H7 (cell line): Measurements from ENCODE around the gene CTDSPL. TPM values are rescaled to one million over a fixed set of nuclear protein-coding genes. Genes with fewer than 3 reads are reported as not detected.

ENCODE experiments used
- DNase-seq: peaks from one replicate; pipeline ENCODE4 v3.0.0; 2012
- H3K27me3 ChIP-seq: 2 replicates; pipeline ENCODE4 v1.6.0; 2011; ENCODE audit warnings: mild to moderate bottlenecking, low read length; ENCODE audit not compliant: control insufficient read depth, insufficient read depth
- H3K36me3 ChIP-seq: replicated peaks from 2 replicates; pipeline ENCODE4 v1.5.1; 2011; ENCODE audit warnings: low read length; ENCODE audit not compliant: control insufficient read depth, insufficient read depth
- H3K4me3 ChIP-seq: 2 replicates; pipeline ENCODE4 v1.5.1; 2011; ENCODE audit warnings: low read depth, mild to moderate bottlenecking, control low read depth, low read length, moderate library complexity; ENCODE audit not compliant: insufficient read depth
- total RNA-seq: library from RNA; depleted of rRNA; stranded (reverse); fragments of >200 nt; shearing (Covaris generic); gene quantifications from 2 replicates; pipeline ENCODE4 v1.2.3, GENCODE V29; 2014

Gene CTDSPL
- total RNA-seq, 1 experiment from 2014 or later: 20.3 TPM

DNA sequence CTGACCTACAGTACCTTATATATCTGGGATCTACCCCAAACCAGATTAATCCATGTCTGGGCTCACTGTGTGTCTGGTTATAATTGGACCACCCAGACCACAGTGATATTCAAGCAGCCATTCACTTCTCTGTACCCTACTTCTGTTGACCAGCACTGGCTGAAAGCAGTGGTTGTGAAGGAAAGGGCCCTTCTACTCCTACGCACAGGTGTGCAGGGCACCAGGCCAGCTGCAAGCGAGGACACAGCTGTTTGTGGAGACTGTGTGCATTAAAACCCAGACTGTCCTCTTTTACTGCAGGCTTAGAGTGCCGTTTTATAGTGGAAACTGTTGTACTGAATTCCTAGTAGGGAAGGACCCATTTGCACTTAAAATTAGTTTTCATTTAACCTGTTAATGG is 29.5 kb downstream of the CTDSPL start:
- no peak overlapping the region for H3K4me3 ChIP-seq
- no peak for DNase-seq
- no peaks in the 10 kb centered on the region for H3K36me3 ChIP-seq
- H3K27me3 ChIP-seq: no peaks in the 10 kb centered on the region

DNA sequence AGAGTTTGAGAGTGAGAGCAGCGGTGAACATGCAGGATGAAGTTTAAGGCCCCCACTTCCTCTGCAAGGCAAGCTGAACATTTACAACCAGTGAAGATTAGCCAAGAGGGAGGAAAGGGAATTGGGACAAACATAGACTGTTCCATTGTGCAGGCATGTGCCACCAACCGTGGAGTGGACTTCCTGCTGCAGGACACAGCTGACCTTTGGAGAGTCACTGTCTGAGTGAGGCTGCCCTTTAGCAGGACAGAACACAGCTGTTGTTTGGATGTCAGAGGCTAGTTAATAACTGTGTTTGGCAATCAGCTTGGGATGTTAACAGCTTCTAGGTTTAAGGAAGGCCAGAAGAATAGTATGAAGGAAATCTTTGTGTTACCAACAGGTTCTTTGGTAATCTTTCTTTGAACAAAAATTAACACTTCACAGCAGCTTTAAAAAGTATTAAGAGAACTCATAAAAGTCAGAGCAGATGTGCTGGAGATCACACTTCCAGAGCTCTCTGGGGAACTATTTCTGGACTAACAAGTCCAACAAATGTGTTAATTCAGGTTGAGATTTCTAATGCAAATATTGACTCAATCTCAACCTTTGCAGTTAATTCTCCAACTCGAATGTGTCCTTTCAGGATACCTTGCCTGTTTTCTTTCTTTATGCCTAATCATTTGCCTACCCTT is 31.4 kb downstream of the CTDSPL start:
- H3K36me3 ChIP-seq: no peaks in the 10 kb centered on the region

DNA sequence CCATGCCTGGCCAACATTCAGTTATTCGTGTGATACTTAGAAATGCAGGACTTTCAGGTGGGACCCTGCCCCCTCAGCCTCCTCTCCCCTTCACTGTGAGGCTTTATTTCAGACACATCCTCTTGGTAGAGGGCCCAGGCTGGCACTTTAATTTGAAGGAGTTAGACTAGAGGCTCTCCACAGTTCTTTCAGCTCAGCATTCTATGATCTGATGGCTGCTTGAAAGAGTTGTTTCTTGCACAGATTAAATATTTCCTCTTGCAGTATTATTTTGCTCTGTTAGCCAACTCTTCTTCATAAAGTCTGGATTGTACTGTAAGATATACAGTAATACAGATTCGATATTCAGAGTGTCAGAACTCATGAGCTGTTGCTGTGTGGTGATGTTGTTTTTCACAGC is 35.1 kb downstream of the CTDSPL start:
- Histone ChIP-seq H3K27me3 (no peaks in the 10 kb centered on the region), H3K36me3 (no peaks in the 10 kb centered on the region), H3K4me3 (no peak overlapping the region)
- no peak for DNase-seq

More for the DNA sequence above, 31.4 kb downstream of the CTDSPL start:
- H3K4me3 ChIP-seq: no peak overlapping the region
- no peaks in the 10 kb centered on the region for H3K27me3 ChIP-seq
- DNase-seq: no peak

DNA sequence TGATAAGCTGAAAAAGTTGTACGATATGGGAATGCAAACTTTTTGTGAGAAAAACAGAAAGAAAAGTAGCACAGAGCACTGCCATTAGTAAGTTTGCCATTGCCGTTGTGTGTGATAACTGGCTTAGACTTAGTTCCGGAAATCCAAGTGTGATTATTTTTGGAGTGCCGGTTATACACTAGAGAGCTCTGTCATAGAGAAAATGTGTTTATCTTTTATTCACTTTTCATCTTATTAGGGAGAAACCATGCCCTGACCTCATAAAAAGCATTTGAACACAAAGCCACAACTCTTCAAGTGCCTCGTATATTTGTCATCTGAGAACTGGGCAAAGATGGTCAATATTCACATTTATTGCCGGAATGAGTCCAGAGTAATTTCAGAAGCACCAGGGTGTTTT is 36.1 kb downstream of the CTDSPL start:
- no peak for DNase-seq
- Histone ChIP-seq H3K27me3 (no peaks in the 10 kb centered on the region), H3K4me3 (no peak overlapping the region), H3K36me3 (no peaks in the 10 kb centered on the region)

DNA sequence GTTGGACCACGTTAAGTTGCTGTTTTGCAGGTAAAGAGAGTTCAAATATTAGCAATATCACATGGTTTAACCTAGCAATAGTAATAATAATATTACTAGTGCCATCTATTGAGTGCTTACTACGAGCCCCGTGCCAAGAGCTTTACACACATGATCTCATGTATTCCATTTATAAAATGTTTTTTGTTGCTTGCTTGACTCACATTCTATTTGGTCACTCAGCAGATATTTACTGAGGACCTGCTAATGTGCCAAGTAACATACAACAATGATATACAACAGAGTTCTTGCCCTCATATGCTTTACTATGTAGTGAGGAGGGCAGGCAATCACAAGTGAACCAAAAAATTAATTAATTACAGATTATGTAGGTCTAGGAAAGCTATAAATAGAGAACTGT is 36.7 kb downstream of the CTDSPL start:
- H3K27me3 ChIP-seq: no peaks in the 10 kb centered on the region
- no peak for DNase-seq
- no peak overlapping the region for H3K4me3 ChIP-seq
- H3K36me3 ChIP-seq: no peaks in the 10 kb centered on the region

DNA sequence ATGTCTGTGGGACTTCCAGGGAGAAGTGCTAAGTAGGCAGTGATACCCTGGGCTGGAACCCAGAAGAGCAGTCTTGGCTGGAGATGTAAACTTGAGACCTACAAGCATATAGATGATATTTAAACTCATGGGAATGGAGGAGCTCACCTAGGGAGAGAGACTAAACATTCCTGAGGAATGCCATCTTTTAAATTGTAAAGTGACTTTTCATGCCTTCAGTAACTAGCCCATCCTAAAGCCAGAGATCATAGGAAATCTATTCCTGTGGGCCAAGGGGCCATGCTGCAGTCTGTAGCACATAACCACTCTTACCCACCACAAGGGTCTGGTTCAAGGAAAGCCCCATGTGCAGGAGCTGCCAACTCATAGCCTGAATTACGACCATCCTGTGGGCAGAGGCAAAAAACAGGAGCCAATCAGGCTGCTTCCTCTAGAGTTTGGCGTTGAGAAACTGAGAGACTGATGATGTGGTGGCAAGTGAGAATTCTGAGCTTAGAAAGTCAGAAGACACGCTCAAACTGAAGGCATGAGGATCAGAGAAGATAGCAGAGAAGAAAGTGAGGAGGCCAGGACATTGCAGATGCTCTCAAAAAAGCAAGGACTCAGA is 37.5 kb downstream of the CTDSPL start:
- Histone ChIP-seq H3K4me3 (no peak overlapping the region), H3K36me3 (no peaks in the 10 kb centered on the region), H3K27me3 (no peaks in the 10 kb centered on the region)
- DNase-seq: no peak

DNA sequence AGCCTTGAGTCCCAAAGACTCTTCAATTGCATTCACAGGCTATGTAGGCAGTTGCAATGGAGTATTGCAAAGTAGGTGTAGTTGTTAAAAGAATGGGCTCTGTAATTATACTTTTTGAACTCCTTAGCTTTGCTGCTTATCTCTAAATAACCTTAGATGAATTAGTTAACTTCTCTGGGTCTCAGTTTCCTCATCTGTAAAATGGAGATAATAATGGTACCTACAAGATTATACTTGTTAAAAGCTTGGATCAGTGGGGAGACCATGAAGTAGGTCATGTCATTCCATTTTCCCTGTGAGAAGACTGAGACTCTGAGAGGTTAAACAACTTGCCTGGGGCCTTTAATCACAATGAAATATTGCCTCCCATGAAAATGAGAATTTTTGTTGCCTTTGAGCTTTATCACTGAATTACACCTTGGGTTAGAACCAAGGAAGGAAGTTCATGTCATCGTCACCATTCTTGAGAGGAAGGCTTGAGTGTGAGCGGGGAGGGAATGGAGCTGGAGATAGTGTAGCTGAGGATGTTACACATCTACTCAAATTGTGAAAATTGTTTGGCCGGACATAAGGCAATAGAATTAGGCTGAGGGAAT is 38.1 kb downstream of the CTDSPL start:
- H3K27me3 ChIP-seq: no peaks in the 10 kb centered on the region
- no peaks in the 10 kb centered on the region for H3K36me3 ChIP-seq
- no peak overlapping the region for H3K4me3 ChIP-seq
- DNase-seq: no peak

DNA sequence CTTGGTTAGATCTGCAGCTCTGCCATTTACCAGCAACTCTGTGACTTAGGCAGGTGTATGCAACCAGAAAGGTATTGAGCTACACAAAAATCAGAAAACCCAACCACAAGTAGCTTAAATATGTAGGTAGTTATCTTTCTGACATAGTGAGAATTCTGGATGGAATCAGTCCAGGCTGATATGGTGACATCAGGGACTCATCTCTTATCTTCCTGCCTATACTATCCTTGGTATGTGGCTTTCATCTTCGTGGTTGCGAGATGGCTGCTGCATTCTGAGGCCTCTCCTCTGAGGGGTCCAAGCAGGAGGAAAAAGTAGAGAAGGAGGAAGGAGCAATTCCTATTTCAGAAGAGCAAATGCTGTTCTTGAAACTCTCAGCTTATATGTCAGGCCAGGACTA is 40.0 kb downstream of the CTDSPL start:
- no peaks in the 10 kb centered on the region for H3K27me3 ChIP-seq
- H3K36me3 ChIP-seq: no peaks in the 10 kb centered on the region
- DNase-seq: no peak
- no peak overlapping the region for H3K4me3 ChIP-seq

DNA sequence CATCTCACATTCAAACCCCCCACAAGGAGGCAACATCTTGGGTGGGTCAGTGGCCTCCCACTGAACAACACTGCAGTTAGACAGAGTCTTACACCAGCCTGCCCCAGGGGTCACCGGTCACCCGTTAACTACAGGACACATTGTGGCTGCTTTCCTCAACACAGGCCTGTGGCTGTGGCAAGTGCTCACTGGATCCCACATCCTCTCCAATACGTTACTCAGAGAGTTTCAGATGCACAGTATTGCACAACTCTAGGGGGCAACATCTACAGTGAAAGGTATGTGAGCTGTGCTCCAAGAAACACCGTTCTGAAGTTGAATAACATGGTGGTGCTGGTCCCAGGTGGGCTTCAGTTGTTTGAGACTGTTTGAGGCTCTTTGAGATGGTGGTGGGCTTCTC is 41.0 kb downstream of the CTDSPL start:
- H3K27me3 ChIP-seq: no peaks in the 10 kb centered on the region
- H3K4me3 ChIP-seq: no peak overlapping the region
- no peak for DNase-seq

DNA sequence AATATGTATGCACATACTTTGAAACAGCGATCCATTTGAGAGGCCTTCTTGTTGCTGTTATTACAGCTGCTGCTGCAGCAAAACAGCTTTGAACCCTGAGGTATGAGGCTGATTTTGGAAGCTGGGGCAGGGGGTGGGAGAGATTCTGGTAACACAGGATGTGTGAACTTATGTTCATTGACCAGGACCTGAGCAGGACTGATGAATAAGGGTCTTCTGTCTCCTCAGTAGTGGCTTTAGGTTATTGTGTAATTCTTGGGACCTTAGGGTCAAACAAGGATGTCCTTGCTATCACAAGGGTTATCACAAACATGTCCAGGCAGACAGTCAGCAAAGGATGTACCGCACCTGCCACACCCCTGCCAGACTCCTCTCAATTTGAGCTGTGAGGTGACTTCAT is 41.6 kb downstream of the CTDSPL start:
- DNase-seq: no peak
- Histone ChIP-seq H3K27me3 (no peaks in the 10 kb centered on the region), H3K4me3 (no peak overlapping the region), H3K36me3 (no peaks in the 10 kb centered on the region)

More for the DNA sequence above, 41.0 kb downstream of the CTDSPL start:
- H3K36me3 ChIP-seq: no peaks in the 10 kb centered on the region

DNA sequence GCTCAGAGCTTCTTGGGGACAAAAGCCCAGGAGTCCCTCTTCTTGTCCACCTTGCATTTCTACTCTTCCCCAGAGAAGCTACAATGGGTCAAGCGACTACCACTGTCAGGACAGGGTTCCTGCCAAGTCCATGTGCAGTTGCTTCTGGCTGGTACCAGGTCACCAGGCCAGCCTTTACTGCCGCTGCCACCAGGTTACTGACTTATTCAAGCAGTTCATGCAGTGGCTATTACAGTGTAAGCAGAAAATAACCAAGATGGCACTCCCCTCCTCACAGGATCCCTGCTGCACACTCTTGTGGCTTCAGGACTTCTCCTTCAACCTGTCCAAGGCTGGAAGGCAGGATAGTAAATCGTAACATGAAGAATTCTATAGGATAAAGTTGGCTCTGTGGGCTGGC is 42.1 kb downstream of the CTDSPL start:
- no peaks in the 10 kb centered on the region for H3K36me3 ChIP-seq
- H3K27me3 ChIP-seq: no peaks in the 10 kb centered on the region
- no peak overlapping the region for H3K4me3 ChIP-seq
- DNase-seq: no peak

DNA sequence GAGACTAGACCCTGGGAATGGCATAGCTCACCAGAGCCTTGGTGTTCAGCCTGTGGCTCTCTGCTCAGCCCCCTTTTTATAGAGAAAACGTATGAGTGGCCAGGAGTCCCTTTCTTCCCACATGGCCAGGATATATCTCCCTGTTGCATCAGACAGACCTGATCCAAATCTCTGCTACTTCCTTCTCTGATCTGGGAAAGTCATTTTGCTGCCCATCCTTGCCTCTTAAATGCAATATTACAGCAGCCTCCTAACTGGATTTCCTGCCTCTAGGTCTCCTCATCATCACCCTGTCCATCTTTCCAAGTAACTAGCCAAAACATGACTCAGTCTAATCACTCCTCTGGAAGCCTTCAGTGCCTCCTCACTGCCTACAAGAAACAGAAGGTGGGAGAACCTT is 42.9 kb downstream of the CTDSPL start:
- Histone ChIP-seq H3K4me3 (no peak overlapping the region), H3K36me3 (no peaks in the 10 kb centered on the region; the same call in 1 of the 2 replicates), H3K27me3 (no peaks in the 10 kb centered on the region)
- DNase-seq: no peak

DNA sequence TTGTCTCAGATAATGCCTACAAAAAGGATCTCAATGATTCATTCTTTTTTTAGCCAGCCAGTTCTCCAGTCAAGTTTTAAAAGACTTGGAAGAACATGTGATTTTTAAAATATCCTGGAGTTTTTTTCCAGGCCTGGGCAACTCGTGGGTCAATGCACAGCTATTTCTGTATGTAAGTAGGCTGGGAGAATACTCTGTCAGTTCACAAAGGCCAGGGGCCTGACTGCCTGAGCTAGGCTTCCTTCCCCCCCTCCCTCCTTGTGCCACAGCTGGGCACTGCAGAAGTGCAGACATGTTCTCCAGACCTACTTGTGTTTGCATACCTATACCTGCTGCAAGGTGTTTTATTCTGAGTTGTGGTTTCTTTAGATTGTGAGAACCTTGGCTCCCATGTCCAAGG is 43.7 kb downstream of the CTDSPL start:
- Histone ChIP-seq H3K4me3 (no peak overlapping the region), H3K36me3 (no peaks in the 10 kb centered on the region; the same call in 1 of the 2 replicates), H3K27me3 (no peaks in the 10 kb centered on the region)
- DNase-seq: no peak

DNA sequence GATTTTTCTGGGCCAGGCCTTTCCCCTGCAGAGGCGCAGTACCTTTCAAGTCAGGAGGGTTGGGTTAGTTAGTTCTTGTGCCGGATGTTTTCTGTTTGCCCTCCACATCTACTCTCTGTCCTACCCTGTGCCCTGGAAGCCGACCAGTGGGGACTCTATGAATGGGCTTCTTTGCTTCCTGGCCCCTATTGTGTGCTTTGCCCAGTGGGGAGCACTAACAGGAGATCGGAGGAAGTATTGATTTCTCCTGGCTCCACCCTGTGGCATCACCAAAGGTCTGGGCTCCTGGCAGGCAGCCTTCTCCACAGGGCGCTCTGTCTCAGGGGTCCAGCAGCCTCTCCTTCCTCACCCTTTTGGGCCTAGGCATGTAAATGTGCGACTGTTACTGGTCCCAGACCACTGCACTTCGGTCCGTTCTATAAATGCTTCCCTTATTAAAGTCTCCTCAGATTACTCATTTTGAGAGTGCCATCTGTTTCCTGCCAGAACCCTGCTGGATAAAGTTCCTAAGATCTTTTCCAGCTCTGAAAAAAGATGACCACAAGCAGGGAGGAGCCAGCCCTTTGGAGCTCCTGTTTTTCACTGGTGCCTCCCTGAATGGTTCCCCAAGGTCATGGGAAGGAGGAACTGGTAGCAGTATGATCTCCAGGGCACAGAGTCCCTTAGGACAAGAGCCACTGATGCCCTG is 44.5 kb downstream of the CTDSPL start:
- Histone ChIP-seq H3K4me3 (no peak overlapping the region), H3K36me3 (no peaks in the 10 kb centered on the region; the same call in 1 of the 2 replicates), H3K27me3 (no peaks in the 10 kb centered on the region)
- no peak for DNase-seq
